HG03280 (cell line): ENCODE measurements around the gene CGB1.
"Not testable (repeated sequence)": the region's sequence is repeated elsewhere in the genome, so short reads cannot be mapped to it uniquely, and the experiment has no call there.

ENCODE experiments used
- ATAC-seq: cut with Tn5 transposase; IDR thresholded peaks from one replicate; pipeline ENCODE4 v1.9.1; 2021; ENCODE audit warnings: mild to moderate bottlenecking, moderate library complexity; ENCODE audit not compliant: unreplicated experiment

The CGB1 gene

DNA sequence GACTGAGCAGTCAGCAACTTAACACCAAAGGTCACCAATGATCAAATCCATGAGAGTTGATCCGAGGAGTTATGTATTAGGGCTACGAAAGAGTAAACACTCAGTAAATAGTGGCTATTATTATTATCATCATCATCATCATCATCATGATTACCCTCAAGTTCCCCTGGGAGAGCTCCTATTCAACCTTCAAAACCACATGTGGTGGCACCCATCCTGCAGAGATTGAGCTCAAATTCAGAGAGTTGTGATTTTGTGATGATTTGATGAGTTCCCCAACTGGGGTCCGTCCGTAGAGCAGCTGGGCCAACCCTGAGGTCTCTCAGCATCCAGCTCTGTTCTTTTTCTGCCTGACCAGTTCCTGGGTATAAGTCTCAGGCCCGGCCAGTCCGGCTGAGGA is 11.6 kb downstream of the CGB1 start:
- ATAC-seq: not testable (repeated sequence)

DNA sequence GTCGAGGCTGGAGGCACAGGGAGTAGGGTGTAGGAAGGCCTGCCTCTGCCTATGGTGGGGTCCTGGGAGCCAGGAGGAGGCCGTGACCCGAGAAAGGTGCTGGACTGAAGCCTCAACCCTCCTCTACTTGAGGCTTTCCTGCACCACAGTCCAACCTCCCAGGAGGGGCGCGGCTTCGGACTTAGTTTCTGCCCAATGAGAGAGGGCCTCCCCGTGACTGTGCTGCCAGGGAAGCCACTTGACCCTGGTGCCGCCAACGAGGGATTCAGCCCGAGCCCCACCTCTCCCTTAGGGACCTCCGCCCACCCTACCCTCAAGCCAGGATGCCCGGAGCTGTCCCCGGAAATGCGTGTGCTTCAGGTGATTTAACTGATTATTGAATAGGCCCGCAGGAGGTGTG is 12.5 kb downstream of the CGB1 start, which contains the start of gene CGB3:
Gene CGB3, minus strand, starts transcription at position 101 of the 400 bp plus-strand sequence. CDS start 362 bp downstream, outside the sequence.
- ATAC-seq: not testable (repeated sequence)

DNA sequence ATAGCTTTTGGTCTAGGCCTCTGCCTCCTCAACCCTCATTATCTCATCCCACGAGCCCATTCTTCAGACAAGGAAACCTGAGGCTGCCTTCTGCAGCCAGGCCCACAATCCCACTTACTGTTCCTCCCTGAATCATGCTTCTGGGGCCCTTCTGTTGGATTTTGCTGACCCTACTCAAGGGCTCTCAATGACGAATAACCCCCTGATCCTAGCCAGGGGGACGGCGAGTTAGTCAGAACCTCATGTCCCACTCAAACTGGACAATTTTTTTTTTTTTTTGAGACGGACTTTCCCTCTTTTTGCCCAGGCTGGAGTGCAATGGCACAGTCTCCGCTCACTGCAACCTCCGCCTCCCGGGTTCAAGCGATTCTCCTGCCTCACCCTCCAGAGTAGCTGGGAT is 14.6 kb downstream of the CGB1 start:
- no peak for ATAC-seq

DNA sequence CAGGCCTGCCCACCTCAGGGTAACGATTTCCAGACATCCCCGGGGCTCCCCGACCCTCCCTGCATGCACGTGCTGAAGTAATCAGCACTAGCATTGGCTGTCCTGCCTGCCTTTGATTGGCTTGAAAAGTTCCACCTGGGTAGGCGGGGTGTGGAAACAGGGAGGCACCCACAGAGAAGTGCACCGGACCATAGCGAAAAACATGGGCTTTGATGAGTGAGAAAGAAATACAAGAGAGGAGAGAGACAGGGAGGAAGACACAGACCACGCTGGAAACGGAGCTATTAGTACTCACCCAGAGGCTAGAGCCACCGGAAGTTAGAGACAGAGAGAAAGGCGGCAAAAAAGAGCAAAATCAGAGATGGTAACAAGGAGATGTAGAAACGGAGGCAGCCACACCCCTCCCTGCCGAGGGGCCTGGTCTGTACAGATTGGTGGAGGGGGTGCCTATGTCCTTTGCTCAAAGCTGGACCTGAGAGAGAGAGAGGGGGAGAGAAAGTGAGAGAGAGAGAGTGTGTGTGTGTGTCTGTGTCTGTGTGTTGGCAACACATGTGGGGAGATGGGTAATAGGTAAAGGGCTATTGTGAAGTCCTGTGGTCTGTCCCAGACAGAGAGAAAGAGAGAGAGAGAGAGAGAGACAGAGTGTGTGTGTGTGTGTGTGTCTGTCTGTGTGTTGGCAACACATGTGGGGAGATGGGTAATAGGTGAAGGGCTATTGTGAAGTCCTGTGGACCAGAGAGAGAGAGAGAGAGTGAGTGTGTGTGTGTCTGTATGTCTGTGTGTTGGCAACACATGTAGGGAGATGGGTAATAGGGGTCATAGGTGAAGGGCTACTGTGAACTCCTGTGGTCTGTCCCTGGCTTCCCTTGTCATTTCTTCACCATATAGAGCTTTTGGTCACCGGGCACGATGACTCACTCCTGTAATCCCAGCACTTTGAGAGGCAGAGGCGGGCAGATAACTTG is 15.5 kb downstream of the CGB1 start:
- no peak for ATAC-seq

DNA sequence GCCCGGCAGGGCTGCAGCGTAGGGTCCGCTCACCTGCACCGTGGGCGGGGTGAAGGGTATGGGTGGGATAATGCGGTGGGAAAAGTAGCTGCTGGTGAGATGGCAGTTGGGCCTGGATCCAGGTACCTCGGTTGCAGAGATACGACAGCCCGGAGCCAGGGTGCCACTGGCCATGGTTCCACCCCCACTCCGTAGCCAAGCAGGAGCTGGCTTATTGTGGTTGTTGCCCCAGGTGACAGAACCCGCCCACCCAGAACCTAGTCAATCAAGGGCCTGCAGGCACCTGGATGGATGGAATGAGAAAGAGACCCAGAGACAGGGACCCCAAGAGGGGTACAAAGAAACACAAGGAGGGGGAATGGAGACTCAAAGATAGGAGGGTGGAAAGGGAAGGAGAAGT is 16.4 kb downstream of the CGB1 start:
- ATAC-seq: no peak

DNA sequence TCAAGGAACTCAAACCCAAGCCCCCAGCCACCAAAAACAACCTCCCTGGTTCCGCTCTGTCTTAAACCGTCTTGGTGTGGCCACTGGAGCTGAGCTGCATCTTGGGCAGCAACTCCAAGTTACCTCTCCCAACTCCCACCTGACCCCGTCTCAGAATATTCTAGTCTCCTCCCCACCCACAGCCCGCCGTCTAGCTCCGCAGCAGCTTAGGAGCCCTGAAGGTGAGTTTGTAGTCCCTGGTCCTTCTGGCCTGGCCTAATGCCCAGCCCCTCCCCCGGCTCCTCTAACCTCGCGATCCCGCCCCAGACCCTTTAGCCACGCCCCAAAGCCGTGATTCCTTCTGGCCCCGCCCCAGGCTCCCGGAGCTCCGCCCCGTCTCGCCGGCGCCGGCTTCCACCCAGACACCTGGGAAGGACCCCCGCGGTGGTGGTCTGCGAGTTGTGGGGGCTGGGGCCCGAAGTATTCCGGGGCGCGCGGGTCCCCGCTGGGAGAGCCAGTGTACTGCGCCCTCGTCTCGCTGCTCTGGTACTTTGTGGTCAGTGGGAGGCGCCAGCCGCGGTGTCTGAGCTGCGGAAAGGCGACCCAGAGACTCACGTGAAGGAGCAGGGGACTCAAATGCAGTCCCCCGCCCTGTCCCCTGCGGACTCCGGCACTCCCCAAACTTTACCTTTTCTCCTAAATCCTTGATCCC is 17.3 kb downstream of the CGB1 start:
- ATAC-seq: peak; percentile 56

DNA sequence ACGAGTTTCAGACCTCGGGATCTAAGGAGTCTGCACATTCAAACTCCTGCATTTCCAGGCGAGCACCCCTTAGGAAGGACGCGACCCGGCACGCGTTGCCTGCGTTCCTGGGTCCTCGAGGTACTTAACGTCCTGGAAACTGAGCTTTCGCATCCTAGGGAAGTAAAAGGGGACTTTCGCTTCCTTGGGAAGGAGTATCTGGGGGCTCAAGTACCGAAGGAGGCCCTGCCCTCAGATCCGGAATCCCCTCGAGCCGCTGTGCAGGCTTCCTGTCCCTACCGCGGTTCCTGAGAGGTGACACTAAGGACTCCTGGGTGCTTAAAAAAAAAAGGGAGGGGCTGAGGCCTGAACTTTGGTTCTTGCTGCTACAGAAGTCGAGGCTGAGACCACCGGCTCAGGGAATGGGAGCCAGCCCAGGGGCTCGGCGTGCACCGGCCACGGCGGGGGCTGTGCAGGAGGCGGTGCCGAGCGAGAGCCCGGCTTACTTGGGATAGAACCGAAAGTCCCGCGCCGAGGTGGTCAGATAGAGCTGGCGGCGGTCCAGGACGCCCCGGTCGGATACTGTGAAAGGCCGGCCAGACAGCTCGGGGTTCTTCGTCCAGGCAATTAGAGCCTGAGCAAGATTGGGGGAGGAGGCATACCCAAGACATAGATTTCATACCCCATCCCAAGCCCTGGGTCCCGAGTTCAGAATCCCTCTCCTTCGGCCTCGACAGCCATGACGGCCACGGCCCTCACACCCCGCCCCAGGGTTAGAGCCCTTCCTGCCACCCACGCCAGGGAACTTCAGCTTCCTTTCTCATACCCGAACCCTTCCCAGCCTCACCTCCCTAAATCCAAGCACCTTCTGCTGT is 18.1 kb downstream of the CGB1 start:
- ATAC-seq: not testable (repeated sequence)

DNA sequence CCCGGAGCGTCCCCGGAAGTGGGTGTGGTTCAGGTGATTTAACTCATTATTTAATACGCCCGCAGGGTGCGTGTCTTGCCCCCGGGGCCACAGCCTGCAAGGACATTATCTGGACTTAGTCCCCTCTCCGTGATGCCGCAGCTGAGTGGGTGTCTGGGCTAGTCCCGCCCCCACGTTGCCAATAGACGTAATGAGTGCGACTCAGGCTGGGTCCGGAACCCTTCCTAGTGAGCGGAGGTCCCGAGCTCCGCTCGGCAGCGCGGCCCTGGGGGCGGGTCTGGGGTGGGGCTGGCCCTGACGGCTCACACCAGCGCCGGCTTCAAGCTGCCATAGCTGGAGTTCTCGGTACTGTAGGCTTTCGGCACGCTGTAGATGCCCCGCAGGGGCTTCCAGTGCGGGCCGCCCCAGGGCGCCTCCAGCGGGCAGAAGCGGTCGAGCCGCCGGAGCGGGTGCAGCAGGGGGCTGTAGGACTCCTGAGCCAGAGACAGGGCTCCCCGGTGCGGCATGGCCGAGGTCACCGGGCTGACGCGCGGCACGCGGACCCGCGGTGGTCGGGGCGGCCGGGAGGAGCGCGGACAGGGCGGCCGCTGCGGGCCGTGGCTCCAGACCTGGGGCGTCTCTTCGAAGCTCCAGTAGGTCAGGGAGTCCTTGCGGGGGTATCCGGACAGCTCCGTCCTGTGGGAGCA is 18.9 kb downstream of the CGB1 start:
- ATAC-seq: peak; percentile 43

DNA sequence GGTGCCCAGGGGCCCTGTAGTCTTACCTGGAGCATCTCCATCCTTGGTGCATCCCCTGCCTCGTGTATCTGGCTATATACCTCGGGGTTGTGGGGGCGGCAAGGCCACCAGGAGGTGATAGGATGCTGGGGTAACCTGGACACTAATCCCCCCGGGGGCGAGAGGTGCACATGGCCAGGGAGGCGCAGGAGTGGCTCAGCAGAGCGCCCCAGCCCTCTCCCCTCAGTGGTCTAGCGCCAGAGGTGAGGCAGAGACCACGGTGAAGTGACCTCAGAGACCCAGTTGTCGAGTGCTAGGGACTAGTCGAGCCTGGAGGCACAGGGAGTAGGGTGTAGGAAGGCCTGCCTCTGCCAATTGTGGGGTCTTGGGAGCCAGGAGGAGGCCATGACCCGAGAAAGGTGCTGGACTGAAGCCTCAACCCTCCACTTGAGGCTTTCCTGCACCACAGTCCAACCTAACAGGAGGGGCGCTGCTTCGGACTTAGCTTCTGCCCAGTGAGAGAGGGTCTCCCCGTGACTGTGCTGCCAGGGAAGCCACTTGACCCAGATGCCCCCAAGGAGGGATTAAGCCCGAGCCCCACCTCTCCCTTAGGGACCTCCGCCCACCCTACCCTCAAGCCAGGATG is 19.5 kb downstream of the CGB1 start, which contains the start of gene LHB:
Gene LHB, minus strand, starts transcription at position 51 of the 625 bp plus-strand sequence. Its CDS starts 10 bp downstream, at position 41.
- ATAC-seq: no peak

DNA sequence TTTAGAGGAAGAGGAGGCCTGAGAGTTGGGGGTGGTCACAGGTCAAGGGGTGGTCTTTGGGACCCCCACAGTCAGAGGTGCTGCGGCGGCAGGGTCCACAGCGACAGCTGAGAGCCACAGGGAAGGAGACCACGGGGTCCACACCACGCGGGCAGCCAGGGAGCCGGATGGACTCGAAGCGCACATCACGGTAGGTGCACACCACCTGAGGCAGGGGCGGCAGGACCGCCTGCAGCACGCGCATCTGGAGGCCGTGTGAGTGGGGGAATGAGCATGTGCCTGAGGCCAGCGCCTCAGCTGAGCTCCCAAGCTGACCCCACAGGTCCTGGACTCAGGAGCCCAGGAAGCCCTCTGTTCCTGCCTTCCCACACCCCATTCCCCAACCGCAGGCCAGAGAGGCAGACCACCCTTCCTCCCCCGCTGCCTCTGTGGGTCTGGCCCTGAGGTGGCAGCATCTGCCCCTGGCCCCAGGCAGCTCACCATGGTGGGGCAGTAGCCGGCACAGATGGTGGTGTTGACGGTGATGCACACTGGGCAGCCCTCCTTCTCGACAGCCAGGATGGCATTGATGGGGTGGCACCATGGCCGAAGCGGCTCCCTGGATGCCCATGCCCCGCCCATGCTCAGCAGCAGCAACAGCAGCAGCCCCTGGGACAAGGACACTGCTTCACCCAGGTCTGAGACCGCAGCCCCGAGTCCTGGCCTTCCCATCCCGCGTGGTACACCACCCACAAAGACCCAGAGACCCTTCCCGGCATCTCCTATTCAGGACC is 20.4 kb downstream of the CGB1 start:
- no peak for ATAC-seq

DNA sequence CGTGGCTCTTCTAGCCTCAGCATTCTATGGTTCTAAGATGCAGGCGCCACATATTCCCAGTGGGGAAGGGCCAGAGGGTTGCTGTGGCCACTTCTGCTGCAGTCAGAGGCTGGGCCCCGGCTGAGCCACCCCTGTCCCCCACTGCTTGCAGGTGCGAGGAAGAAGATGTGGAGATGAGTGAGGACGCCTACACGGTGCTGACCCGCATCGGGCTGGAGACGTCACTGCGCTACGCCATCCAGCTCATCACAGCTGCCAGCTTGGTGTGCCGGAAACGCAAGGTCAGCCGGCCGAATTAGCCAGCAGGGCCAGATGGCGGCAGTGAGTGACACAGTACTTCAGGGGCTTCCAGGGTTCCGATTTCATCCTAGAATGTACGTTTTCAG is 21.8 kb downstream of the CGB1 start:
- no peak for ATAC-seq

DNA sequence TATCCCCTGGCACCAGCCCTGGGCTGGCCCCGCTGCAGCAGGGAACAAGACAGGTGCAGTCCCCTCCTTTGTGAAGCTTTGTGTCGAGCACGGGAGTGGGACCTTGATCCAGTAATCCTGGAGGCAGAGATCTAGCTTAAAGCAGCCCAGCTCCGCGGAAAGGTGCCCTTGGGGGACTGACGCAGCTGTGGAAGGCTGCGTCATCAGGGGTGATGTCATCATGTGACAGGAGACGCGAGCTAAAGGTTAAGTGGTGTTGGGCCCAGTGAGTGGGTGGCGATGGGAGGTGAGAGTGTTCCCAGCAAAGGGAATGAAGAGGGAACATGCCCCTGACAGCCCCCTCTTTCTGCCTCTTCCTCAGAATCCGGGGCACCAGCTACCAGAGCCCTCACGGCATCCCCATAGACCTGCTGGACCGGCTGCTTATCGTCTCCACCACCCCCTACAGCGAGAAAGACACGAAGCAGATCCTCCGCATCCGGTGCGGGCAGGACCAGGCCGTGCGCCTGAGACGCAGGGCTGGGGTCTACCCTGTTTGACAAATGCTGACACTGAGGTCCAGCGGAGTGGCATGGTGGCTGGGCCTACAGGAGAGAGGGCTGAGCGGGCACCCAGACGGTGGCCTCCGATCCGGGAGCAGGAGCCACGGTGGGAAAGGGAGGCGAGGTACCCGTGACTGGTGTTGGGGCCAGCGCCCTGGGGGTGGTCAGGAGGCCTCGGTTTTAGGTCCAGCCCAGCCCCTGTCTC is 22.4 kb downstream of the CGB1 start:
- ATAC-seq: no peak

DNA sequence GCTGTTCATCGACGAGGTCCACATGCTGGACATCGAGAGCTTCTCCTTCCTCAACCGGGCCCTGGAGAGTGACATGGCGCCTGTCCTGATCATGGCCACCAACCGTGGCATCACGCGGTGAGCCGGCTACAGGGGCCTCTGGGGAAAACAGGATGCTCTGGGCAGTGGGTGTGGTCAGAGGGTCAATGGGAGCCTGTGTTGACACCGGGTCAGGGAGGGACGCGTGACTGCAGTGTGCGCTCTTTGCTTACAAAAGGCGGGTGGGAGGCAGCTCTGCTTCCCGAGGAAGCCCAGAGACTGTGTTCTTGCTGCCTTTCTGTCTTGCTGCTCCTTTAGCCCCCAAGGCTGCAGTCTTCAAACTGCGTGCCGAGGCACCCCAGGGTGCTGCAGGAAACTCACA is 25.5 kb downstream of the CGB1 start:
- no peak for ATAC-seq

DNA sequence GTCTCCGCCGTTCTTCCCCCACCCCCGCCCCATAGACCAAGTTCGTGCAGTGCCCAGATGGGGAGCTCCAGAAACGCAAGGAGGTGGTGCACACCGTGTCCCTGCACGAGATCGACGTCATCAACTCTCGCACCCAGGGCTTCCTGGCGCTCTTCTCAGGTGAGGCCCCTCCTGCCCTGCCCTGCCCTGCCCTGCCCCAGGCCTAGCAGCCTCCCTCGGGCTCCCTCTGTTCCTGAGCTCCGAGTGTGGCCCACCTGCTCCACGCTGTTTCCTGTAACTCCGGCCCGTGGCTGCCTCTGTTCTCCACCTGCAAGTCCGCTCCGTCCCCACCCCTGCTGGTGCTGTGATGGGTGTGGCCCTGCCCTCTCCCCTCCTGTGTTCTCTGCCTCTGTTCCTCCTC is 26.2 kb downstream of the CGB1 start:
- no peak for ATAC-seq

DNA sequence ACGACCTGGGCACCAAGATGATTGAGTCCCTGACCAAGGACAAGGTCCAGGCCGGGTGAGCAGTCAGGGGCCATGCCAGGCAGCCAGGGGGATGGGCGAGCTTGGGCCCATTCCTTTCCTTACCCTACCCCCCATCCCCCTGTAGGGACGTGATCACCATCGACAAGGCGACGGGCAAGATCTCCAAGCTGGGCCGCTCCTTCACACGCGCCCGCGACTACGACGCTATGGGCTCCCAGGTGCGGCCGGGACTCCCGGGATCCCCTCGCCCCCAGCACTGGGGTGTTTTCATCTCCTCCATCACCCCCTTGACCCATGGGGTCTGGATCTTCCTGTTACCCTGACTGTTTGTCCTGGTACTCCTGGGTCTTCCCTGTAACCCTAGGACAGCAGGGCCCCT is 26.9 kb downstream of the CGB1 start:
- ATAC-seq: no peak

DNA sequence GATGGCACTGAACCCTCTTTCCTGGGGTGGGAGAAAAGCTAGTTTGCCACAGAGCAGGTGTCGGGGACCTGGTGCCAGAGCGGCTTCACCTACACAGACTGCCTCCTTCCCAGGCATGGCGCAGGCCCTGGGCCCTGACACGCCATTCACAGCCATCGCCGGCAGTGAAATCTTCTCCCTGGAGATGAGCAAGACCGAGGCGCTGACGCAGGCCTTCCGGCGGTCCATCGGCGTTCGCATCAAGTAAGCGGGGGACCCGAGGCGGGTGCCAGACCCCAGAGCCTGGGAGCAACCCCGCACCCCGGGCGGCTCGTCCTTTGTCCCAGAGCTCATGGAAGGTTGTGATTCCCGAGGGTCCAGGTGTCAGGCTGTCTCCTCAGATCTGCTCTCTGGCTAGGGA is 29.8 kb downstream of the CGB1 start:
- ATAC-seq: no peak

DNA sequence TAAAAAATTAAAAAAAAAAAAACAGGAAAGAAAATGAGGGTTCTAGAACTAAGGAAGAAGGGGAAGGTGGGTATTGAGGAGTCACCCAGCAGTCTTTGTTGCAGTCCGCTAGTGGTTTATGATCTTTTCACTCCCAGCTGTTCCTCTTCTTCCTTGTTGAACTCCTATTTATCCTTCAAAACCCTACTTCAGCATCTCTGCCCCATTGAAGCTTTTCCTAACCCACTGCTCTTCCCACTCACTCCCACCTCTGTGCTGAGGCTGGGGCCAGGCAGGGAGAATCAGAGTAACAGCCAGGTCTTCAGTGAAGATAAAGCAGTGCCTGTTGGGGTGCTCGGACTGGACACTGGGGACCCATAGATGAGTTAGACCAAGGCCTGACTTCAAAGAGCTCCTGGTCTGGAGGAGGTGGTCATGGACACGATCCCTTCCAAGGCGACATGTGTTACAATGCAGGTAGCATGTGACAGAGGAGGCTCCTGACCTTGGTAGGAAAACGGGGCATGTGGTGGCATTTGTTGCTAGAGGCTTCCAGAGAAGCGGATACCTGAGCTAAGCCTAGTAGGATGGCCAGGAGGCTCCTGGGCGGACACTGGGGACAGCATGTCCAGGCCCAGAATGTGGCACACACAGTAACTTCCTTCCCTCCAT is 31.6 kb downstream of the CGB1 start:
- no peak for ATAC-seq

DNA sequence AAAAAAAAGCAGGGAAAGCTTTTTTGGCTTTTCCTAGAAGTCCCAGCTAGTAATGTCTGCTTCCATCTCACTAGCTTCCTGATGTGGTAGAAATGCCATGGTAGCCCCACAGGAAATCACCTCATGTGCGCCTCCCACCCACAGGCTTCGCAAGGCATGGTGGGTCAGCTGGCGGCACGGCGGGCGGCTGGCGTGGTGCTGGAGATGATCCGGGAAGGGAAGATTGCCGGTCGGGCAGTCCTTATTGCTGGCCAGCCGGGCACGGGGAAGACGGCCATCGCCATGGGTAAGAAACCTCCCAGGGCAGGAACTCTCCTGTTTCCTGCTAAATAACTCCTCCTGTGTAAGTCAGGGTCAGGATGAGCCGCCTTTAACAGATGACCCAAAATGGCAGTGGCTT is 32.6 kb downstream of the CGB1 start:
- no peak for ATAC-seq
